Nephron (organoid): ENCODE measurements around the gene IL17RD.
A peak's percentile ranks its signal among the peaks of the same experiment; 100 is the strongest.

Experiments
- H3K27ac Mint-ChIP-seq, 3 experiments: 2 replicates each; pipeline ENCODE4 v1.8.0; 2020; ENCODE audit warnings: mixed read lengths in 3 of 3, mild to moderate bottlenecking in 2 of 3, moderate library complexity in 1 of 3
- H3K27me3 Mint-ChIP-seq: 2 replicates; pipeline ENCODE4 v1.8.0; 2021; ENCODE audit warnings: low read depth, mild to moderate bottlenecking, moderate library complexity, mixed read lengths
- H3K36me3 Mint-ChIP-seq: 2 replicates; pipeline ENCODE4 v1.8.0; 2020; ENCODE audit warnings: low read depth, mixed read lengths
- H3K4me1 Mint-ChIP-seq: 2 replicates; pipeline ENCODE4 v1.8.0; 2020; ENCODE audit warnings: mixed read lengths
- H3K4me3 Mint-ChIP-seq, 3 experiments: 2 replicates each; pipeline ENCODE4 v1.8.0; 2020; ENCODE audit warnings: mild to moderate bottlenecking in 3 of 3, mixed read lengths in 3 of 3, moderate library complexity in 2 of 3
- H3K9me3 Mint-ChIP-seq: 2 replicates; pipeline ENCODE4 v1.8.0; 2020; ENCODE audit warnings: mixed read lengths
- CTCF ChIP-seq, 3 experiments: fragments of 200-600 bp; sonication (generic); IDR thresholded peaks; one replicate each; pipeline ENCODE4 v1.5.0; 2021; ENCODE audit warnings: antibody characterized with exemption in 3 of 3; ENCODE audit not compliant: unreplicated experiment in 3 of 3

The IL17RD gene

GRCh38 chr3:57184526-57184925 is 19.4 kb upstream of the IL17RD start:
- H3K4me3 Mint-ChIP-seq: no peak overlapping the region
- no peaks in the 10 kb centered on the region for H3K36me3 Mint-ChIP-seq
- peaks cover 4% of the 10 kb centered on the region for H3K27me3 Mint-ChIP-seq
- H3K27ac Mint-ChIP-seq: peak overlapping the region; percentile 39 to 53 (median 53)
- no peak for TF ChIP-seq CTCF (IDR thresholded peaks at IDR 0.05; ENCODE audit: unreplicated experiment in 3 of 3)
- peaks cover 27% of the 10 kb centered on the region for H3K4me1 Mint-ChIP-seq
- H3K9me3 Mint-ChIP-seq: no peaks in the 10 kb centered on the region

- Mint-ChIP-seq H3K27me3 (no peaks in the 10 kb centered on the region), H3K27ac (peak overlapping the region; percentile 59 to 84 (median 59)), H3K9me3 (no peaks in the 10 kb centered on the region)
Measured at GRCh38 chr3:57179580-57180410, 14.6 kb upstream of the IL17RD start.

GRCh38 chr3:57176045-57176444 is 10.9 kb upstream of the IL17RD start:
- Mint-ChIP-seq H3K36me3 (no peaks in the 10 kb centered on the region), H3K27ac (no peak overlapping the region), H3K9me3 (no peaks in the 10 kb centered on the region), H3K27me3 (peaks cover 2% of the 10 kb centered on the region), H3K4me3 (no peak overlapping the region), H3K4me1 (peaks cover 7% of the 10 kb centered on the region)
- TF ChIP-seq CTCF (IDR thresholded peaks at IDR 0.05; ENCODE audit: unreplicated experiment in 3 of 3): no peak

More at GRCh38 chr3:57179580-57180410, 14.6 kb upstream of the IL17RD start:
- H3K4me1 Mint-ChIP-seq: peaks cover 19% of the 10 kb centered on the region
- TF ChIP-seq CTCF (IDR thresholded peaks at IDR 0.05; ENCODE audit: unreplicated experiment in 3 of 3): peak; percentile 38 to 48 (median 40)
- no peaks in the 10 kb centered on the region for H3K36me3 Mint-ChIP-seq
- H3K4me3 Mint-ChIP-seq: no peak overlapping the region

- H3K9me3 Mint-ChIP-seq: no peaks in the 10 kb centered on the region
- no peak for TF ChIP-seq CTCF (IDR thresholded peaks at IDR 0.05; ENCODE audit: unreplicated experiment in 3 of 3)
- H3K27me3 Mint-ChIP-seq: peaks cover 5% of the 10 kb centered on the region
- H3K27ac Mint-ChIP-seq: peak overlapping the region in 2 of 3 experiments; percentile 15 to 31
- H3K4me1 Mint-ChIP-seq: peaks cover 18% of the 10 kb centered on the region
- no peak overlapping the region for H3K4me3 Mint-ChIP-seq
- H3K36me3 Mint-ChIP-seq: no peaks in the 10 kb centered on the region
Measured at GRCh38 chr3:57173687-57174086, 8.5 kb upstream of the IL17RD start.

GRCh38 chr3:57170946-57171345 is 5.8 kb upstream of the IL17RD start:
- peaks cover 11% of the 10 kb centered on the region for H3K27me3 Mint-ChIP-seq
- H3K36me3 Mint-ChIP-seq: no peaks in the 10 kb centered on the region
- TF ChIP-seq CTCF (IDR thresholded peaks at IDR 0.05; ENCODE audit: unreplicated experiment in 3 of 3): no peak
- peak overlapping the region in 1 of 3 experiments; percentile 8 for H3K27ac Mint-ChIP-seq
- no peaks in the 10 kb centered on the region for H3K9me3 Mint-ChIP-seq
- peaks cover 29% of the 10 kb centered on the region for H3K4me1 Mint-ChIP-seq
- no peak overlapping the region for H3K4me3 Mint-ChIP-seq
